Mucosa of rectum (tissue), 2 donors: ENCODE data around the gene CERS1.
A peak's percentile ranks its signal among the peaks of the same experiment; 100 is the strongest.

ENCODE experiments used
- H3K27ac ChIP-seq, 2 donors: one replicate each; pipeline ENCODE4 v1.7.0; 2013; ENCODE audit warnings: inconsistent platforms in 2 of 2, low read depth in 2 of 2, low read length in 2 of 2
- H3K27me3 ChIP-seq, 2 donors: one replicate each; pipeline ENCODE4 v1.7.0; 2013; ENCODE audit warnings: low read length in 2 of 2; ENCODE audit not compliant: control insufficient read depth in 2 of 2, insufficient read depth in 2 of 2
- H3K36me3 ChIP-seq, 2 donors: one replicate each; pipeline ENCODE4 v1.7.0; 2013; ENCODE audit warnings: low read length in 2 of 2; ENCODE audit not compliant: control insufficient read depth in 2 of 2, insufficient read depth in 2 of 2
- H3K4me1 ChIP-seq, 2 donors: one replicate each; pipeline ENCODE4 v1.7.0; 2013; ENCODE audit warnings: low read length in 2 of 2, mild to moderate bottlenecking in 1 of 2; ENCODE audit not compliant: control insufficient read depth in 2 of 2, insufficient read depth in 2 of 2
- H3K4me3 ChIP-seq, 2 donors: one replicate each; pipeline ENCODE4 v1.7.0; 2013; ENCODE audit warnings: low read length in 2 of 2
- H3K9ac ChIP-seq, 2 donors: one replicate each; pipeline ENCODE4 v1.7.0; 2013; ENCODE audit warnings: low read length in 2 of 2, low read depth in 1 of 2, mild to moderate bottlenecking in 1 of 2
- H3K9me3 ChIP-seq, 2 donors: one replicate each; pipeline ENCODE4 v1.7.0; 2013; ENCODE audit warnings: low read length in 2 of 2; ENCODE audit not compliant: control insufficient read depth in 2 of 2
- donor health status: healthy.
- donor health status: Normal muscosa, but diverticular disease.

The CERS1 gene

GRCh38 chr19:18932216-18932841 lies 36.4 kb upstream of the CERS1 start:
- Histone ChIP-seq H3K36me3 (peaks cover 5 to 9% of the 10 kb centered on the region in 2 donors), H3K4me1 (no peaks in the 10 kb centered on the region), H3K27ac (no peak overlapping the region), H3K9ac (no peak overlapping the region), H3K4me3 (peak overlapping the region in 1 of 2 donors; percentile 42), H3K9me3 (no peaks in the 10 kb centered on the region), H3K27me3 (no peaks in the 10 kb centered on the region)

- Histone ChIP-seq H3K9me3 (no peaks in the 10 kb centered on the region), H3K4me1 (no peaks in the 10 kb centered on the region), H3K36me3 (peaks cover 6 to 9% of the 10 kb centered on the region in 2 donors), H3K27me3 (no peaks in the 10 kb centered on the region), H3K9ac (no peak overlapping the region), H3K4me3 (no peak overlapping the region), H3K27ac (no peak overlapping the region)
Measured at GRCh38 chr19:18931316-18932162, 35.6 kb upstream of the CERS1 start.

- Histone ChIP-seq H3K36me3 (peaks cover 20% of the 10 kb centered on the region in 2 donors), H3K27ac (no peak overlapping the region), H3K9me3 (no peaks in the 10 kb centered on the region), H3K4me1 (no peaks in the 10 kb centered on the region), H3K27me3 (no peaks in the 10 kb centered on the region), H3K4me3 (no peak overlapping the region), H3K9ac (no peak overlapping the region)
Measured at GRCh38 chr19:18929311-18929710, 33.4 kb upstream of the CERS1 start.

GRCh38 chr19:18928018-18928805 lies 32.3 kb upstream of the CERS1 start:
- Histone ChIP-seq H3K4me1 (no peaks in the 10 kb centered on the region), H3K9ac (no peak overlapping the region), H3K27me3 (no peaks in the 10 kb centered on the region), H3K4me3 (no peak overlapping the region), H3K9me3 (no peaks in the 10 kb centered on the region), H3K27ac (no peak overlapping the region), H3K36me3 (peaks cover 24 to 29% of the 10 kb centered on the region in 2 donors)

GRCh38 chr19:18924684-18925213 lies 28.8 kb upstream of the CERS1 start:
- no peaks in the 10 kb centered on the region for H3K27me3 ChIP-seq
- no peak overlapping the region for H3K27ac ChIP-seq
- peaks cover 38 to 42% of the 10 kb centered on the region in 2 donors for H3K36me3 ChIP-seq
- peaks cover 7 to 11% of the 10 kb centered on the region in 2 donors for H3K4me1 ChIP-seq
- no peak overlapping the region for H3K4me3 ChIP-seq
- H3K9me3 ChIP-seq = no peaks in the 10 kb centered on the region
- no peak overlapping the region for H3K9ac ChIP-seq

- Histone ChIP-seq H3K4me1 (peaks cover 14 to 21% of the 10 kb centered on the region in 2 donors), H3K36me3 (peaks cover 29 to 38% of the 10 kb centered on the region in 2 donors), H3K27me3 (no peaks in the 10 kb centered on the region), H3K9me3 (no peaks in the 10 kb centered on the region), H3K27ac (no peak overlapping the region), H3K4me3 (no peak overlapping the region), H3K9ac (no peak overlapping the region)
Measured at GRCh38 chr19:18922228-18922985, 26.4 kb upstream of the CERS1 start.

- H3K9me3 ChIP-seq = no peaks in the 10 kb centered on the region
- no peak overlapping the region for H3K4me3 ChIP-seq
- H3K4me1 ChIP-seq = peaks cover 14 to 22% of the 10 kb centered on the region in 2 donors
- H3K27ac ChIP-seq = no peak overlapping the region
- no peak overlapping the region for H3K9ac ChIP-seq
- H3K27me3 ChIP-seq = no peaks in the 10 kb centered on the region
- peaks cover 29 to 36% of the 10 kb centered on the region in 2 donors for H3K36me3 ChIP-seq
Measured at GRCh38 chr19:18921593-18921992, 25.6 kb upstream of the CERS1 start.

GRCh38 chr19:18920400-18920799 lies 24.4 kb upstream of the CERS1 start:
- peak overlapping the region; percentile 80 to 82 for H3K9ac ChIP-seq

GRCh38 chr19:18919900-18920214 lies 23.9 kb upstream of the CERS1 start:
- Histone ChIP-seq H3K4me1 (peaks cover 14 to 22% of the 10 kb centered on the region in 2 donors), H3K27ac (peak overlapping the region; percentile 22 to 62), H3K9me3 (no peaks in the 10 kb centered on the region), H3K4me3 (peak overlapping the region; percentile 79 to 85), H3K27me3 (no peaks in the 10 kb centered on the region), H3K9ac (peak overlapping the region; percentile 80 to 82), H3K36me3 (peaks cover 23 to 32% of the 10 kb centered on the region in 2 donors)

More at GRCh38 chr19:18920400-18920799, 24.4 kb upstream of the CERS1 start:
- Histone ChIP-seq H3K36me3 (peaks cover 25 to 29% of the 10 kb centered on the region in 2 donors), H3K27me3 (no peaks in the 10 kb centered on the region), H3K4me1 (peaks cover 14 to 22% of the 10 kb centered on the region in 2 donors), H3K27ac (no peak overlapping the region), H3K4me3 (peak overlapping the region; percentile 79 to 85), H3K9me3 (no peaks in the 10 kb centered on the region)
